Stimulated activated CD4-positive, alpha-beta T cell treated with anti-CD3 and anti-CD28 coated beads, Interleukin-15, amount 100 ng/mL, for 24 hours (primary cell): Measurements from ENCODE around the gene CPXCR1.
"Not testable (repeated sequence)": the region's sequence is repeated elsewhere in the genome, so short reads cannot be mapped to it uniquely, and the experiment has no call there.

ENCODE experiments used
- DNase-seq: peaks from one replicate; pipeline ENCODE4 v3.0.0-alpha.2; 2020

CPXCR1 gene

DNA sequence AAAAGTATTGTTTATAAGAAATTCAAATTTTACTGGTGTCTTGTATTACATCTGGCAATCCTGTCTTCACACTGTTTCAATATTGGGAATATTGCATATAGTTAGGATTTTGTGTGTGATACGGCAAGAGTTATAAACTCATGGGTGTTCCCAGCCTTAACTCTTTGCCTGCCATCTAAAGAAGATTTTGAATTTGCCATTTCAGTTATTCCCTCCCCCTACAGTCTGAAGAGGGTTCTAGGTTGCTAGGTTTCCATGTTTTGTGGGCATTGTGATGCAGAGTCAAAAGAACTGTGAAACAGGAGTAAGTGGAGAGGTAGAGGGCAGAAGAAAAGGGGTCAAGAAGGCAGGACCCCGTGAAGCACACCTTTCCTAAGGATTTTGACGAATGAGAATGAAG, at the start of gene CPXCR1:
Gene CPXCR1 (plus strand): TSS at position 301 of the 400 bp plus-strand sequence. CDS start 6,190 bp downstream, outside the sequence.
- no peak for DNase-seq

DNA sequence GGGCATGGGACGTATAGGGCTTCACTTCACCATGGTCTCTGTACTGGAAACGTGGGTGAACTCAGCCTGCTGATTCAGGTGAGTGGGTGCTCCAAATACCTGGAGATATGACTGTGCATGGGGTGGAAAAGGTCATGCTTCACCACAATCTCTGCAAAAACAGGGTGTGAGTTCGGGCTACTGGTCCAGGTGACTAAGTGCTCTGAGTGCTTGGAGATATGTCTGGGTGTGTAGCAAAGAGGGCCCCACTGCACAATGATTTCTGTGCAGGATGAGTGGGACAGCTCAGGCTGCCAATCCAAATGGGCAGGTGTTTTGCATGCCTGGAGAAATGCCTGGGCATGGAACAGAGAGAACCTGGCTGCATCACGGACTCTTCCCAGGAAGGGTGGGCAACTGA, 11.2 kb upstream of the CPXCR1 start:
- no peak for DNase-seq

- not testable (repeated sequence) for DNase-seq
These were observed 810 bp upstream of the CPXCR1 start for GRCh38 chrX:88746215-88746614.

DNA sequence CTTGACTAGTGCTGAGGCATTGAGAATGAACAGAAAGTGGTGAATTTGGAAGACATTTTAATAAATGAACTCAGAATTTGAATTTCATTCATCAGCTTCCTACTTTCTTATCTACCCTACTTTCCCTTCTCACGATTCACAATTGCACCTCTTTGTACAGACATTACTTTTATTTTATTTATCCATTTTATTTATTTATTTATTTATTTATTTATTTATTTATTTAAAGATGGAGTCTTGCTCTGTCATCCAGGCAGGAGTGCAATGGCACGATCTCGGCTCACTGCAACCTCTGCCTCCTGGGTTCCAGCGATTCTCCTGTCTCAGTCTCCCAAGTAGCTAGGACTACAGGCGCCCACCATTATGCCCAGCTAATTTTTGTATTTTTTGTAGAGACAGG, 5.3 kb downstream of the CPXCR1 start:
- DNase-seq: not testable (repeated sequence)

- no peak for DNase-seq
These were observed 42.8 kb downstream of the CPXCR1 start for GRCh38 chrX:88789825-88790224.
